ENCODE results near the gene WNT10A.

Gene WNT10A

DNA sequence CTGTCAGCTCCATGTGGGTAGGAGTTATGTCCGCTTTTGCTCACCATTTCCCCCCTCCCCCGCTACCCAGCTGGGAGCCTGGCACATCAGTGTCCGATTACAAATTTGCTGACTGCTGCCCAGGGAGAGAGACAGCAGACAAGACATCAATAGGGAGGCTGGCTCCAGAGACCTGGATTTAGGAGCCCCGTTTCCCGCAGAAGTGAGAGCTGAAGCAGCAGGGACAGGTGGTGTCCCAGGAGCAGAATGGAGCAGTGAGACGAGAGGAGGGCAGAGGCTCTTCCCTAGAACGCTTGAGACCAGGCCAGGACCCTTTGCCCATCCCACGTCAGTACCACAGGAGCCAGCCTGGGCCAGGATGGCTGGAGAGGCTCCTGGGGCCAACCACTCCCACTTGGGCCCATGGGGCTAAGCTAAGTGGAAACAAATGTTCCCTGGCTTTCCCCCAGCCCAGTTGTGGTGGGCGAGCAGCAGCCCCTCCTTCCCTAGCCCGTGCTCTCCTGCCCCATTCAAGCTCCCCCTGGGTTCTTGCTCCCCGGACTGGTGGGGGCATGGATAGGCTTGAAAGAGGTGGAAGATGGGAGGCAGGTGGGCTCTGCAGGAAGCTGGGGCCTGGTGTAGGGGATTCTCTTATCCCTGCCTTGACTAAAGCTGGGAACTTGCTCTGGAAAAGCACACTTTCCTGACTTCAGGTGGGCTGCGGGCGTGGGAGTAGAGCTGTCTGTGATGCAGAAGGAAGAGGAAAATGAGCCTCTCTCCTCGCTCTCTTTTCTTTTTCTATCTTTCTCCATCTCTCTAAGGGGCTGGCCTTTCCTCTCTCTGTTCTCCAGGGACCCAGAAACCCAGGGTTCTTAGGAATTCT is 25.1 kb upstream of the WNT10A start:
- H3K4me2 ChIP-seq (ENCODE audit: low read depth, low read length, poor library complexity, severe bottlenecking), result peak overlapping the region; percentile 35
- peaks cover 11% of the 10 kb centered on the region for H3K4me1 ChIP-seq (ENCODE audit: insufficient read depth, low read length, poor library complexity, severe bottlenecking)
- no peaks in the 10 kb centered on the region for H3K9me2 ChIP-seq (replicated peaks; ENCODE audit: low read depth, low read length)
- H3F3A ChIP-seq (ENCODE audit: low read depth), result no peaks in the 10 kb centered on the region
- H3K4me3 ChIP-seq (ENCODE audit: low read length, poor library complexity, severe bottlenecking), result no peak overlapping the region
- no peak for TF ChIP-seq CTCF (conservative IDR thresholded peaks at IDR 0.05; ENCODE audit: low read length)
- TF ChIP-seq EZH2phosphoT487 (IDR thresholded peaks at IDR 0.05; ENCODE audit: borderline replicate concordance), result no peak
- no peaks in the 10 kb centered on the region for H3K79me2 ChIP-seq (ENCODE audit: insufficient read depth, low read length)
- no peaks in the 10 kb centered on the region for H3K36me3 ChIP-seq (ENCODE audit: insufficient read depth, low read length)
- no peaks in the 10 kb centered on the region for H4K20me1 ChIP-seq (ENCODE audit: insufficient read depth, low read length, poor library complexity, severe bottlenecking)
- no peaks in the 10 kb centered on the region for H3K9me3 ChIP-seq (ENCODE audit: insufficient read depth, low read depth, low read length)
- peaks cover 6% of the 10 kb centered on the region for H3K27me3 ChIP-seq (ENCODE audit: insufficient read depth, low read length, poor library complexity, severe bottlenecking)
- H2AFZ ChIP-seq (ENCODE audit: low read length), result no peak overlapping the region
- H3K9ac ChIP-seq (ENCODE audit: low read depth, low read length, poor library complexity, severe bottlenecking), result no peak overlapping the region

GRCh38 chr2:218856167-218856895 is 24.3 kb upstream of the WNT10A start:
- H3K27me3 ChIP-seq (ENCODE audit: insufficient read depth, low read length, poor library complexity, severe bottlenecking), result peaks cover 6% of the 10 kb centered on the region
- peaks cover 11% of the 10 kb centered on the region for H3K4me1 ChIP-seq (ENCODE audit: insufficient read depth, low read length, poor library complexity, severe bottlenecking)

DNA sequence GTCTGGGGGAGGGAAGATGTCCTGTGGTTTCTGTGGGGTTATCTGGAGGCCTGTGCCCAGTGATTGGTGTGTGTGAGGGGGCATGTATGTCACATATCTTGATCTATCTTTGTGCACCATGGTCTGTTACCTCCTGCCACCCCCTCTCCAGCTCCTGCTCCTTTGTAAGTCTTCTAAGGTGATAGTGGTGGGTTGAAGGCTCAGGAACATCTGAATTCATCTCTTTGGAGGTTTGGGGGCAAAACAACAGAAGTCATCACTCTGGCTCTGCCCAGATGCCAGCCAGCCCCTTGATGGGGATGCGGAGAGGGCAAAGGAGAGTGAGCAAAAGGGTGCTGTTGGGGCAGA is 23.8 kb upstream of the WNT10A start:
- Histone ChIP-seq H4K20me1 (ENCODE audit: insufficient read depth, low read length, poor library complexity, severe bottlenecking) (no peaks in the 10 kb centered on the region), H3K4me2 (ENCODE audit: low read depth, low read length, poor library complexity, severe bottlenecking) (no peak overlapping the region), H2AFZ (ENCODE audit: low read length) (no peak overlapping the region), H3K4me1 (ENCODE audit: insufficient read depth, low read length, poor library complexity, severe bottlenecking) (peaks cover 11% of the 10 kb centered on the region), H3K9me3 (ENCODE audit: insufficient read depth, low read depth, low read length) (no peaks in the 10 kb centered on the region), H3F3A (ENCODE audit: low read depth) (no peaks in the 10 kb centered on the region), H3K9me2 (replicated peaks; ENCODE audit: low read depth, low read length) (no peaks in the 10 kb centered on the region), H3K4me3 (ENCODE audit: low read length, poor library complexity, severe bottlenecking) (no peak overlapping the region), H3K79me2 (ENCODE audit: insufficient read depth, low read length) (no peaks in the 10 kb centered on the region), H3K27me3 (ENCODE audit: insufficient read depth, low read length, poor library complexity, severe bottlenecking) (peaks cover 6% of the 10 kb centered on the region), H3K9ac (ENCODE audit: low read depth, low read length, poor library complexity, severe bottlenecking) (no peak overlapping the region), H3K36me3 (ENCODE audit: insufficient read depth, low read length) (no peaks in the 10 kb centered on the region)
- TF ChIP-seq CTCF (conservative IDR thresholded peaks at IDR 0.05; ENCODE audit: low read length) (no peak), EZH2phosphoT487 (IDR thresholded peaks at IDR 0.05; ENCODE audit: borderline replicate concordance) (no peak)

More at GRCh38 chr2:218856167-218856895, 24.3 kb upstream of the WNT10A start:
- Histone ChIP-seq H3K4me3 (ENCODE audit: low read length, poor library complexity, severe bottlenecking) (no peak overlapping the region), H3K79me2 (ENCODE audit: insufficient read depth, low read length) (no peaks in the 10 kb centered on the region), H3K4me2 (ENCODE audit: low read depth, low read length, poor library complexity, severe bottlenecking) (peak overlapping the region; percentile 35), H4K20me1 (ENCODE audit: insufficient read depth, low read length, poor library complexity, severe bottlenecking) (no peaks in the 10 kb centered on the region), H3K36me3 (ENCODE audit: insufficient read depth, low read length) (no peaks in the 10 kb centered on the region), H3K9ac (ENCODE audit: low read depth, low read length, poor library complexity, severe bottlenecking) (no peak overlapping the region), H3K9me3 (ENCODE audit: insufficient read depth, low read depth, low read length) (no peaks in the 10 kb centered on the region), H3K9me2 (replicated peaks; ENCODE audit: low read depth, low read length) (no peaks in the 10 kb centered on the region), H3F3A (ENCODE audit: low read depth) (no peaks in the 10 kb centered on the region), H2AFZ (ENCODE audit: low read length) (no peak overlapping the region)
- TF ChIP-seq EZH2phosphoT487 (IDR thresholded peaks at IDR 0.05; ENCODE audit: borderline replicate concordance), result no peak
- TF ChIP-seq CTCF (conservative IDR thresholded peaks at IDR 0.05; ENCODE audit: low read length), result no peak
